Measurements from ENCODE around the gene FZD1. TPM values are rescaled to one million over a fixed set of nuclear protein-coding genes. Genes with fewer than 3 reads are reported as not detected.
"Not testable (repeated sequence)": the region's sequence is repeated elsewhere in the genome, so short reads cannot be mapped to it uniquely, and the experiment has no call there.

The FZD1 gene
- total RNA-seq, 8 experiments from 2014 or later = 2.1 to 10.9 (median 3.3) TPM

GRCh38 chr7:91291902-91292301 is 27.7 kb downstream of the FZD1 start:
- peaks cover 9 to 12% of the 10 kb centered on the region in 2 donors for H3K4me1 ChIP-seq (replicated peaks in 1 of 2)
- in situ Hi-C loops (cut with MboI; ENCODE audit: low pct_unique_long_range_greater_than_20kb in 2 of 9, low sequenced_read_pairs in 9 of 9, unreplicated experiment in 9 of 9) = loop anchor here in 1 of 9 experiments (25.0 kb wide), 2 partner anchors 345 to 495 kb away; no protein-coding TSS in a partner anchor
- H3K4me3 ChIP-seq = no peak overlapping the region
- no peak for ATAC-seq (replicated peaks in 6 of 8)
- no peak overlapping the region for H3K27ac ChIP-seq
- 86% methylated on average over 1 of the region's 1 CpG; no CpG with 5 or more reads in 9 of the 10 experiments for WGBS, 10 experiments

GRCh38 chr7:91292506-91292905 is 28.3 kb downstream of the FZD1 start:
- H3K4me1 ChIP-seq (replicated peaks in 1 of 2) = peaks cover 9 to 12% of the 10 kb centered on the region in 2 donors
- in situ Hi-C loops (cut with MboI; ENCODE audit: low pct_unique_long_range_greater_than_20kb in 2 of 9, low sequenced_read_pairs in 9 of 9, unreplicated experiment in 9 of 9) = loop anchor here in 1 of 9 experiments (25.0 kb wide), 2 partner anchors 345 to 495 kb away; no protein-coding TSS in a partner anchor
- 80 to 100% (median 91%) methylated on average over 1 of the region's 1 CpG; no CpG with 5 or more reads in 1 of the 10 experiments for whole genome bisulfite sequencing, 10 experiments

DNA sequence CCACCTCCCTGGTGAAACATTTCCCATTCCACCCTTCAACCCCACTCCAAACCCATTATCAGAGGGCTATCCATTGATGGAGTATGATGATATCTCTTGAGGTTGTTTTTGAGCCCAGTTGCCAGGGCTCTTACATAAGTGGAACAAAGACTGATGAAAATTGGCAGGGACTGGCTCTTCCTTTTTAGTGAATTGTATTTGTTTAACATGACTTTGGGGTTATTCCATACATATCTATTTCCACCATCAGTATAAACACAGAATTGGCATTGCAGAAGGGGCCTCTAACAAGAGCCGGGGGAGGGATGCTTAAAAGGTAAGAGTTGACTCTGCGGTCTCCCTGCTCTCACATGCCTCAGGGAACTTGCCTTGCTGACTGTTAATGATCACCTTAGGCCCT is 28.9 kb downstream of the FZD1 start:
- in situ Hi-C loops (cut with MboI; ENCODE audit: low pct_unique_long_range_greater_than_20kb in 2 of 9, low sequenced_read_pairs in 9 of 9, unreplicated experiment in 9 of 9) = loop anchor here in 1 of 9 experiments (25.0 kb wide), 2 partner anchors 344 to 494 kb away; no protein-coding TSS in a partner anchor
- H3K4me3 ChIP-seq = no peak overlapping the region
- H3K27ac ChIP-seq = no peak overlapping the region
- H3K4me1 ChIP-seq (replicated peaks in 1 of 2) = peaks cover 9 to 12% of the 10 kb centered on the region in 2 donors
- WGBS, 10 experiments = 80 to 100% (median 93%) methylated on average over 1 to 2 of the region's 2 CpGs; no CpG with 5 or more reads in 4 of the 10 experiments
- no peak for ATAC-seq (replicated peaks in 6 of 8)

More at GRCh38 chr7:91292506-91292905, 28.3 kb downstream of the FZD1 start:
- no peak for ATAC-seq (replicated peaks in 6 of 8)
- Histone ChIP-seq H3K27ac (no peak overlapping the region), H3K4me3 (no peak overlapping the region)

- no peak overlapping the region for H3K4me3 ChIP-seq
- WGBS, 10 experiments = 33 to 100% (median 83%) methylated on average over 1 of the region's 1 CpG; no CpG with 5 or more reads in 4 of the 10 experiments
- peak in 1 of 8 experiments; percentile 38 for ATAC-seq (replicated peaks in 6 of 8)
- no peak overlapping the region for H3K27ac ChIP-seq
- peaks cover 9 to 12% of the 10 kb centered on the region in 2 donors for H3K4me1 ChIP-seq (replicated peaks in 1 of 2)
- in situ Hi-C loops (cut with MboI; ENCODE audit: low pct_unique_long_range_greater_than_20kb in 2 of 9, low sequenced_read_pairs in 9 of 9, unreplicated experiment in 9 of 9) = loop anchor here in 1 of 9 experiments (25.0 kb wide), 2 partner anchors 343 to 493 kb away; no protein-coding TSS in a partner anchor
Observed at GRCh38 chr7:91293840-91294239, 29.6 kb downstream of the FZD1 start.

GRCh38 chr7:91294639-91295220 is 30.5 kb downstream of the FZD1 start:
- WGBS, 10 experiments = 0 to 80% (median 64%) methylated on average over 1 to 6 of the region's 6 CpGs; no CpG with 5 or more reads in 1 of the 10 experiments
- Histone ChIP-seq H3K4me3 (no peak overlapping the region), H3K27ac (no peak overlapping the region), H3K4me1 (replicated peaks in 1 of 2) (peaks cover 9 to 12% of the 10 kb centered on the region in 2 donors)
- ATAC-seq (replicated peaks in 6 of 8) = peak in 6 of 8 experiments; percentile 11 to 69 (median 43)
- in situ Hi-C loops (cut with MboI; ENCODE audit: low pct_unique_long_range_greater_than_20kb in 2 of 9, low sequenced_read_pairs in 9 of 9, unreplicated experiment in 9 of 9) = loop anchor here in 1 of 9 experiments (25.0 kb wide), 2 partner anchors 343 to 493 kb away; no protein-coding TSS in a partner anchor

DNA sequence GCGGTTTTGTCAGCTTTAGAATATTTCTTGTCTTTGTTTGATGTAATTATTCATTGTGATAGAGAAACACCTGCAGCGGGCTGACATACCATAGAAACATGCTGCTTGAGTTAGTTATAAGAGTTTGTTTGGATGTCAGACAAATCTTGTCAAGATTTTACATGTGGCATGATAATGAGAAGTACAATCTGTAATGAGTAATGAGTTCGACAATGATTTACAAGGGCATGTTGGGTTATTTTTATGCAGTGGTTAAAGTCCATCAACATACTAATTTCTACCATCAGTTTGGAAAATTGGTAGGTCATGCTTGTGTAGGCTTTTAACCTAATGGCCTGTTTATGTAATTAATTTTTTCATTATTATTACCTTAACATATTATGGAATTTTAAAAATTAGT is 31.3 kb downstream of the FZD1 start:
- peaks cover 9 to 12% of the 10 kb centered on the region in 2 donors for H3K4me1 ChIP-seq (replicated peaks in 1 of 2)
- H3K4me3 ChIP-seq = no peak overlapping the region
- 22 to 100% (median 89%) methylated on average over 1 to 3 of the region's 3 CpGs; no CpG with 5 or more reads in 1 of the 10 experiments for WGBS, 10 experiments
- ATAC-seq (replicated peaks in 6 of 8) = no peak
- no peak overlapping the region for H3K27ac ChIP-seq
- in situ Hi-C loops (cut with MboI; ENCODE audit: low pct_unique_long_range_greater_than_20kb in 2 of 9, low sequenced_read_pairs in 9 of 9, unreplicated experiment in 9 of 9) = loop anchor here in 1 of 9 experiments (25.0 kb wide), 2 partner anchors 342 to 492 kb away; no protein-coding TSS in a partner anchor

DNA sequence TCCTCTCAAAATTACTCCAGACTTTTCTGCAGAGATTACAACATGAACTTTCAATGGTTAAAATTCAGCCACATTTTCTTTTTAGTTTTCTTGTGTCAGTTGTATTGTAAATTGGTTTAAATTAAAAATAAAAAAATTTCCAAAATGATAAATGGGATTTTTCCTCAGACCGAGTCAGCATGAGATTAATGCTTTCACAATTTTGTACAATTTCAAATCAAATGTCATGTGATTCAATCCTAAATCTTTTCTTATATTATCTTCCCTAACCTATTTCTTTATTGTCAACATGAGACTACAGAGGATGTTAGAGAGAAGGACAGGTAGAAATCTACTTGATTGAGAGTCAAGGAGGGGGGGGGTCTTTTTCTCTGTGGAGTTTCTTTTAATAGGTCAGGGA is 33.7 kb downstream of the FZD1 start:
- Histone ChIP-seq H3K4me1 (replicated peaks in 1 of 2) (peaks cover 9 to 12% of the 10 kb centered on the region in 2 donors), H3K27ac (no peak overlapping the region), H3K4me3 (no peak overlapping the region)
- in situ Hi-C loops (cut with MboI; ENCODE audit: low pct_unique_long_range_greater_than_20kb in 2 of 9, low sequenced_read_pairs in 9 of 9, unreplicated experiment in 9 of 9) = loop anchor here in 1 of 9 experiments (25.0 kb wide), 2 partner anchors 339 to 489 kb away; no protein-coding TSS in a partner anchor
- no peak for ATAC-seq (replicated peaks in 6 of 8)
- WGBS, 10 experiments = 50 to 100% (median 94%) methylated on average over 1 of the region's 1 CpG; no CpG with 5 or more reads in 2 of the 10 experiments

- no peak overlapping the region for H3K4me3 ChIP-seq
- no peak overlapping the region for H3K27ac ChIP-seq
- 58 to 93% (median 83%) methylated on average over 2 to 6 of the region's 6 CpGs for WGBS, 10 experiments
- H3K4me1 ChIP-seq (replicated peaks in 1 of 2) = peaks cover 3 to 4% of the 10 kb centered on the region in 2 donors
- ATAC-seq (replicated peaks in 6 of 8) = no peak
- in situ Hi-C loops (cut with MboI; ENCODE audit: low pct_unique_long_range_greater_than_20kb in 2 of 9, low sequenced_read_pairs in 9 of 9, unreplicated experiment in 9 of 9) = loop anchor here in 1 of 9 experiments (25.0 kb wide), 2 partner anchors 337 to 487 kb away; no protein-coding TSS in a partner anchor
Observed at GRCh38 chr7:91299952-91300775, 35.9 kb downstream of the FZD1 start.

DNA sequence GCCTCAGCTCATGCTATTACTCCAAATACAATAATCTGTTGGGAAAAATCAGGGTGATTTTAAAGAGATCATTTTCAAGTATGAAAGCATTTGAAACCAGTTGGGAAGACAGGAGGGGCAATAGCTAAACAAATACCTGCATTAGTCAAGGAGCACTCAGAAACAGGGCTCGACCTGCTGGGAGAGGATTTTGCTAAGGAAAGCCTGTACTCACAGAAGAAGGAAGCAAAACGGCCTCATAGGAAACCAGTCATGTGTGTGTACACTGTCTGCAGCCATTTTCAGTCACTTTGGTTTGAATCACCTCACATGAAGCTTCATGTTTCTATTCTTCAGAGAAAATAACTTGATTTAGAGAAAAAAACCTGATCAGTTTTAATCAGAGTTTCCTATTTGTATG is 38.6 kb downstream of the FZD1 start:
- in situ Hi-C loops (cut with MboI; ENCODE audit: low pct_unique_long_range_greater_than_20kb in 2 of 9, low sequenced_read_pairs in 9 of 9, unreplicated experiment in 9 of 9) = no loop called here
- ATAC-seq (replicated peaks in 6 of 8) = no peak
- no peak overlapping the region for H3K27ac ChIP-seq
- H3K4me3 ChIP-seq = no peak overlapping the region
- no peaks in the 10 kb centered on the region for H3K4me1 ChIP-seq (replicated peaks in 1 of 2)
- 17 to 71% (median 40%) methylated on average over 1 to 2 of the region's 2 CpGs; no CpG with 5 or more reads in 2 of the 10 experiments for WGBS, 10 experiments

DNA sequence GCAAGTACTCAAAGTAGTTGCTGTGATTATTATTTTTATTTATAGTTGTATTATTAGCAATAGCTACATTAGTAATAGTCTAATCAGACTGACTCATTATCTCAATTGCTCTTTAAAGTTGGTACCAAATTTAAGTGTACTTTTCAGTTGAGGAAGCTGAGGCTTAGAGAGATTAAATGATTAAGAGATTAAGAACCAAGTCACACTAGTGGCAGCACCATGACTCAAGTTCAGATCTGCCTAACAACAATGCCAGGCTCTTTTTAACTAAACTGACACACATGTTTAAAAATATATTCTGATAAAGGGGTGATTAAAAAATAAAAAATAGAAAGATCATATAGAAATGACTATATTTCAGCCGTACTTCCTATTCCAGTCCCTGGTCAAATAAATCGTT is 42.0 kb downstream of the FZD1 start:
- no peak overlapping the region for H3K4me3 ChIP-seq
- WGBS, 10 experiments = 40 to 100% (median 90%) methylated on average over 1 to 2 of the region's 2 CpGs; no CpG with 5 or more reads in 2 of the 10 experiments
- H3K4me1 ChIP-seq (replicated peaks in 1 of 2) = no peaks in the 10 kb centered on the region
- no peak for ATAC-seq (replicated peaks in 6 of 8)
- H3K27ac ChIP-seq = no peak overlapping the region
- in situ Hi-C loops (cut with MboI; ENCODE audit: low pct_unique_long_range_greater_than_20kb in 2 of 9, low sequenced_read_pairs in 9 of 9, unreplicated experiment in 9 of 9) = no loop called here

- in situ Hi-C loops (cut with MboI; ENCODE audit: low pct_unique_long_range_greater_than_20kb in 2 of 9, low sequenced_read_pairs in 9 of 9, unreplicated experiment in 9 of 9) = no loop called here
- H3K4me1 ChIP-seq (replicated peaks in 1 of 2) = no peaks in the 10 kb centered on the region
- ATAC-seq (replicated peaks in 6 of 8) = no peak
- H3K27ac ChIP-seq = no peak overlapping the region
- H3K4me3 ChIP-seq = no peak overlapping the region
- WGBS, 10 experiments = 68 to 100% (median 85%) methylated on average over 2 to 3 of the region's 3 CpGs
Observed at GRCh38 chr7:91307467-91307866, 43.2 kb downstream of the FZD1 start.

- in situ Hi-C loops (cut with MboI; ENCODE audit: low pct_unique_long_range_greater_than_20kb in 2 of 9, low sequenced_read_pairs in 9 of 9, unreplicated experiment in 9 of 9); H3K27ac ChIP-seq; H3K4me3 ChIP-seq; H3K4me1 ChIP-seq (replicated peaks in 1 of 2); ATAC-seq (replicated peaks in 6 of 8): not testable (repeated sequence)
- 11 to 100% (median 83%) methylated on average over 1 to 2 of the region's 3 CpGs; no CpG with 5 or more reads in 5 of the 10 experiments for WGBS, 10 experiments
Observed at GRCh38 chr7:91308191-91308590, 44.0 kb downstream of the FZD1 start.

Data from motor neuron (in vitro differentiated cells).